GM12891 (cell line): ENCODE data around the gene SLC12A6.

Experiments used
- POLR2A ChIP-seq: IDR thresholded peaks from 2 replicates; pipeline ENCODE4 v1.6.1; 2011; ENCODE audit warnings: low read depth, low read length, control low read depth
- POLR2AphosphoS5 ChIP-seq: IDR thresholded peaks from 2 replicates; pipeline ENCODE4 v1.6.1; 2011; ENCODE audit warnings: low read depth, low read length, control low read depth
- POU2F2 ChIP-seq: IDR thresholded peaks from 2 replicates; pipeline ENCODE4 v1.6.1; 2011; ENCODE audit warnings: low read depth, mild to moderate bottlenecking, control low read depth, low read length, moderate library complexity

GRCh38 chr15:34324933-34325332, 12.6 kb downstream of the SLC12A6 start:
- no peak for TF ChIP-seq POLR2AphosphoS5
- TF ChIP-seq POLR2A: no peak
- TF ChIP-seq POU2F2: no peak
